ENCODE data around the gene CPT1C.

The CPT1C gene

GRCh38 chr19:49685845-49686332, 5.0 kb upstream of the CPT1C start:
- Mint-ChIP-seq H3K36me3 (ENCODE audit: low read depth) (peaks cover 45% of the 10 kb centered on the region), H3K4me1 (peaks cover 55% of the 10 kb centered on the region), H3K27ac (no peak overlapping the region), H3K9me3 (no peaks in the 10 kb centered on the region), H3K4me3 (no peak overlapping the region), H3K27me3 (ENCODE audit: low read depth, poor library complexity) (no peaks in the 10 kb centered on the region)
- no peak for DNase-seq
- no peak for TF ChIP-seq CTCF (IDR thresholded peaks at IDR 0.05)

GRCh38 chr19:49686503-49687088, 4.3 kb upstream of the CPT1C start:
- Mint-ChIP-seq H3K27me3 (ENCODE audit: low read depth, poor library complexity) (no peaks in the 10 kb centered on the region), H3K4me1 (peaks cover 59% of the 10 kb centered on the region), H3K9me3 (no peaks in the 10 kb centered on the region), H3K27ac (peak overlapping the region; percentile 98), H3K36me3 (ENCODE audit: low read depth) (peaks cover 41% of the 10 kb centered on the region), H3K4me3 (peak overlapping the region; percentile 18)
- TF ChIP-seq CTCF (IDR thresholded peaks at IDR 0.05), result no peak
- no peak for DNase-seq

DNA sequence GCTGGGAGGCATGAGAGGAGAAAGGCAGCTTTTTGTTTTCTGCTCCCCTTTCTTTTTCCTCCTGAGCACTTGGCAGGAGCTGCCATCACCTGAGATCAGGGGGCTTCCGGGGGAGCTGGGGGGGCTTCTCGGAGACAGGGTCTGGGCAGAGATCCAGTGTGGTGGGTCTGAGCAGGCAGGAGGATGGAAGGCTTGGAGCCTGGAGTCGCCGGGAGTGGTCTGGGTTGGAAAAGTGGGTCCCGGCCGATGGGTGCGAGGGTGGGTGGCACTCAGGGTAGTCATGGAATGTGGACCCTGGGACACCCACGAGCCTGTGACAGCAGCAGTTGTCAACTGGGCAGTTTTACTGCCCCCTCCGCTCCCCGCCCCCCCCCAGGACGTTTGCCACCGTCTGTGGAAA, 3.8 kb upstream of the CPT1C start:
- H3K27ac Mint-ChIP-seq, result peak overlapping the region; percentile 98
- H3K4me3 Mint-ChIP-seq, result peak overlapping the region; percentile 18
- no peaks in the 10 kb centered on the region for H3K9me3 Mint-ChIP-seq
- DNase-seq, result no peak
- TF ChIP-seq CTCF (IDR thresholded peaks at IDR 0.05), result no peak
- H3K4me1 Mint-ChIP-seq, result peaks cover 64% of the 10 kb centered on the region
- H3K27me3 Mint-ChIP-seq (ENCODE audit: low read depth, poor library complexity), result no peaks in the 10 kb centered on the region
- H3K36me3 Mint-ChIP-seq (ENCODE audit: low read depth), result peaks cover 37% of the 10 kb centered on the region

DNA sequence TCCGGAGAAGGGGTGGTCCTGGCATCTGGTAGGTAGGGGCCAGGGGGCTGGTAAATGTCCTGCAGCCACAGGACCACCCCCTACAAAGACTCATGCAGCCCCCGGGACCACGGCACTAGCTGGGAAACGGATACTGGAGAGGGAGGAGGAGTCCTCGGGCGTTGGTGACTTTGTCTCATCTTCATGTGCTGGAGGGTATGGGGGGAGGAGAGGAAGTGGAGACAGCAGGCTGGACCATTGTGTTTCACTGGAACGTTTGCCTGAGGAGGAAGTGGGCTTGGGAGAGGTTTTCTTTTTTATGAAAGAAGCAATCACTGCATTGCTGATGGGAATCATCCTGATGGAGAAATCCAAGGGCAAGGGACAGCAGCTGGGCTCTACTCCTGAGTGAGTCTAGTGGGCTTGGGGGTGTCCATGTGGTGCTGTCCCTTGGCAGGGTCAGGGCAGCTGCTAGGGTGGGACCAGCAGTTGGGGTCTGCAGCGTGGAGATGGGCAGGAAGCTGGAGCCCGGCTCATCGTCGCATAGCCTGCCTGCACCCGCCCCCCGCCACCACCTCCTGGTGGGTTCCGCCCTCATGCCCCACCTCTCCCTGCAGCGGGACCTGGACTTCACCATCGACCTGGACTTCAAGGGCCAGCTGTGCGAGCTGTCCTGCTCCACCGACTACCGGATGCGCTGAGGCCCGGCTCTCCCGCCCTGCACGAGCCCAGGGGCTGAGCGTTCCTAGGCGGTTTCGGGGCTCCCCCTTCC, 3.2 kb upstream of the CPT1C start:
- peaks cover 31% of the 10 kb centered on the region for H3K36me3 Mint-ChIP-seq (ENCODE audit: low read depth)
- no peaks in the 10 kb centered on the region for H3K27me3 Mint-ChIP-seq (ENCODE audit: low read depth, poor library complexity)
- peak; percentile 40 for DNase-seq
- peaks cover 70% of the 10 kb centered on the region for H3K4me1 Mint-ChIP-seq
- H3K9me3 Mint-ChIP-seq, result no peaks in the 10 kb centered on the region
- H3K27ac Mint-ChIP-seq, result peak overlapping the region; percentile 98
- no peak for TF ChIP-seq CTCF (IDR thresholded peaks at IDR 0.05)
- peak overlapping the region; percentile 34 for H3K4me3 Mint-ChIP-seq

- Mint-ChIP-seq H3K27ac (peak overlapping the region; percentile 64), H3K9me3 (no peaks in the 10 kb centered on the region), H3K27me3 (ENCODE audit: low read depth, poor library complexity) (no peaks in the 10 kb centered on the region), H3K36me3 (ENCODE audit: low read depth) (peaks cover 24% of the 10 kb centered on the region), H3K4me3 (peak overlapping the region; percentile 60), H3K4me1 (peaks cover 71% of the 10 kb centered on the region)
- no peak for TF ChIP-seq CTCF (IDR thresholded peaks at IDR 0.05)
- no peak for DNase-seq
Measured at GRCh38 chr19:49688531-49689132, 2.3 kb upstream of the CPT1C start.
